Adipocyte (in vitro differentiated cells): ENCODE results near the gene KRTAP10-8.

Experiments
- DNase-seq: peaks from one replicate; pipeline ENCODE4 v3.0.0-alpha.2; 2015; ENCODE audit warnings: low read depth
- H3K27me3 ChIP-seq: replicated peaks from 2 replicates; pipeline ENCODE4 v1.7.0; 2013; ENCODE audit warnings: mild to moderate bottlenecking, low read length, moderate library complexity; ENCODE audit not compliant: control insufficient read depth, insufficient read depth
- H3K36me3 ChIP-seq: 2 replicates; pipeline ENCODE4 v1.7.0; 2013; ENCODE audit warnings: low read length, mild to moderate bottlenecking, moderate library complexity; ENCODE audit not compliant: control insufficient read depth, insufficient read depth, severe bottlenecking
- H3K4me1 ChIP-seq: 2 replicates; pipeline ENCODE4 v1.7.0; 2013; ENCODE audit warnings: mild to moderate bottlenecking, low read length, moderate library complexity; ENCODE audit not compliant: control insufficient read depth, insufficient read depth
- H3K4me3 ChIP-seq: 2 replicates; pipeline ENCODE4 v1.7.0; 2013; ENCODE audit warnings: mild to moderate bottlenecking, low read length, moderate library complexity
- H3K9ac ChIP-seq: 2 replicates; pipeline ENCODE4 v1.7.0; 2013; ENCODE audit warnings: mild to moderate bottlenecking, low read length, moderate library complexity
- H3K9me3 ChIP-seq: 2 replicates; pipeline ENCODE4 v1.7.0; 2013; ENCODE audit warnings: mild to moderate bottlenecking, low read length, moderate library complexity; ENCODE audit not compliant: control insufficient read depth

Gene KRTAP10-8, protein sequence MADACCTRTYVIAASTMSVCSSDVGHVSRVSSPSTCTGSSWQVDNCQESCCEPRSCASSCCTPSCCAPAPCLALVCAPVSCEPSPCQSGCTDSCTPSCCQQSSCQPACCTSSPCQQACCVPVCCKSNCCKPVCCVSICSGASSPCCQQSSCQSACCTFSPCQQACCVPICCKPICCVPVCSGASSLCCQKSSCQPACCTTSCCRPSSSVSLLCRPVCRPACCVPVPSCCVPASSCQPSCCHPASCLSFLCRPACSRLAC

DNA sequence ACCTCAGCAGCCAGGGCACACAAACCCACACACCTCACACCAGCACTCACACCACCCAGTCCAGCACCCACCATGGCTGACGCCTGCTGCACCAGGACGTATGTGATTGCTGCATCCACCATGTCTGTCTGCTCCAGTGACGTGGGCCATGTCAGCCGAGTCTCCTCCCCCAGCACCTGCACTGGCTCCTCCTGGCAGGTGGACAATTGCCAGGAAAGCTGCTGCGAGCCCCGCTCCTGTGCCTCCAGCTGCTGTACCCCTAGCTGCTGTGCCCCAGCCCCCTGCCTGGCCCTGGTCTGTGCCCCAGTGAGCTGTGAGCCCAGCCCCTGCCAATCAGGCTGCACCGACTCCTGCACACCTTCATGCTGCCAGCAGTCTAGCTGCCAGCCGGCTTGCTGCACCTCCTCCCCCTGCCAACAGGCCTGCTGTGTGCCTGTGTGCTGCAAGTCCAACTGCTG lies at the start of gene KRTAP10-8:
KRTAP10-8 (plus strand) TSS at position 51 of the 458 bp plus-strand sequence; CDS start at position 73, 22 bp downstream.
- DNase-seq = no peak
- Histone ChIP-seq H3K9me3 (peaks cover 20% of the 10 kb centered on the region), H3K27me3 (no peaks in the 10 kb centered on the region)

DNA sequence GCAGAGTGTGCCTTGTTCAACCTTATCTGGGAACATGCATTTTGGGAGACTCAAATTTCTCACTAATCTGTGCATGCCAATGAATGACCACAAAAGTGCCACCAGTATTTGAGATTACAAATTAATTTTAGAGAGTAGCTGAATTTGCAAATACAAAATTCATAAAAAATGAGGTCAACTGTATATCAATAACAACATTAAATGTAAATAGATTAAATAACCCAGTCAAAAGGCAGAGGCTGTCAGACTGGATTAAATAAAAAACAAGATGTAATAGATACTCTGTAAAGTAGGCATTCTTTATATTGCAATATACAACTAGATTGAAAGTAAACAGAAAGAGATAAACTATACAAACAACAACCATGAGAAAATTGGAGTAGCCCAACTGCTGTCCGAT lies 47.8 kb upstream of the KRTAP10-8 start:
- H3K36me3 ChIP-seq = no peaks in the 10 kb centered on the region
- H3K27me3 ChIP-seq = peaks cover 4% of the 10 kb centered on the region
- DNase-seq = no peak
- H3K9me3 ChIP-seq = peaks cover 20% of the 10 kb centered on the region
- no peaks in the 10 kb centered on the region for H3K4me1 ChIP-seq
- no peak overlapping the region for H3K9ac ChIP-seq
- no peak overlapping the region for H3K4me3 ChIP-seq

More for the DNA sequence above, at the start of gene KRTAP10-8:
- Histone ChIP-seq H3K4me1 (no peaks in the 10 kb centered on the region), H3K36me3 (no peaks in the 10 kb centered on the region), H3K4me3 (no peak within 1 kb of the TSS), H3K9ac (no peak within 1 kb of the TSS)

DNA sequence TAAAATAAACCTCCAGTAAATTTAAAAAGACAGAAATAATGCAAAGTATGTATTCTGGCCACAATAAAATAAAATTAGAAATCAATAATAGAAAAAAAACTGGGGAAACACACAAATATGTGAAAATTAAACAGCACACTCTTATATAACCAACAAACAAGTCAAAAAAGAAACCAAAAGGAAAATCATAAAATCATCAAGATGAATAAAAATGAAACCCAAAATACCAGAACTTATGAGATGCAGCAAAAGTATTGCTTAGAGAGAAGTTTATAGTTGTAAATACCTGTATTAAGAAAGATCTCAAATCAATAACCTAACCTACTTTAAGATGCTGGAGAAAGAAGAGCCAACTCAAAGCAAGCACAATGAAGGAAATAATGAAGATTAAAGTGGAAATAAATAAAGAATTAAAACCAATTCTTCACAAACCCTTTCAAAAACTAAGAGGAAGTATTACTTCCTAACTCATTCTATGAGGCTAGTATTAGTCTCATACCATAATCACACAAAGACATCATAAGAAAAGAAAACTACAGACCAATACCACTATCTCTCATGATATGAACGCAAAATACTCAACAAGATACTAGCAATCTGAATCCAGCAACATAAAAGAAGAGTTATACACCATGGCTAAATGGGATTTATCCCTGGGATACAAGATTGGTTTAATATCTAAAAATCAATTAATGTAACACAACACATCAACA lies 46.8 kb upstream of the KRTAP10-8 start:
- H3K4me3 ChIP-seq = no peak overlapping the region
- H3K9me3 ChIP-seq = peaks cover 20% of the 10 kb centered on the region
- DNase-seq = no peak

DNA sequence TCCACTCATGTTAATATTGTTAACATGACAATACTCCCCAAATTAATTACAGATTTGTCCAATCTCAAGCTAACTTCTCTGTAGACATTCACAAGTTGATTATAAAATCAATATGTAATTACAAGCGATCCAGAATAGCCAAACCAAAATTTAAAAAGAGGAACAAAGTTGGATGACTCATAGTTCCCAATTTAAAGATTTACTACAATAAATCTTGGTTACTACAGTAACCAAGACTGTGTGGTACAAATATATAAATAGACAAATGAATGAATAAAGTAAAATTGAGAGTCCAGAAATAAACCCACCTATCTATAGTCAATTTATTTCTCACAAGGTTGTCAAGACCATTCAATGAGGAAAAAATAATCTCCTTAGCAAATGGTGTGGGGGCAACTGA lies 45.5 kb upstream of the KRTAP10-8 start:
- Histone ChIP-seq H3K9ac (no peak overlapping the region), H3K4me3 (no peak overlapping the region), H3K4me1 (no peaks in the 10 kb centered on the region), H3K27me3 (peaks cover 7% of the 10 kb centered on the region), H3K36me3 (no peaks in the 10 kb centered on the region), H3K9me3 (peaks cover 24% of the 10 kb centered on the region)
- DNase-seq = no peak

More for the DNA sequence above, 46.8 kb upstream of the KRTAP10-8 start:
- H3K9ac ChIP-seq = no peak overlapping the region
- H3K27me3 ChIP-seq = peaks cover 4% of the 10 kb centered on the region
- no peaks in the 10 kb centered on the region for H3K4me1 ChIP-seq
- H3K36me3 ChIP-seq = no peaks in the 10 kb centered on the region

DNA sequence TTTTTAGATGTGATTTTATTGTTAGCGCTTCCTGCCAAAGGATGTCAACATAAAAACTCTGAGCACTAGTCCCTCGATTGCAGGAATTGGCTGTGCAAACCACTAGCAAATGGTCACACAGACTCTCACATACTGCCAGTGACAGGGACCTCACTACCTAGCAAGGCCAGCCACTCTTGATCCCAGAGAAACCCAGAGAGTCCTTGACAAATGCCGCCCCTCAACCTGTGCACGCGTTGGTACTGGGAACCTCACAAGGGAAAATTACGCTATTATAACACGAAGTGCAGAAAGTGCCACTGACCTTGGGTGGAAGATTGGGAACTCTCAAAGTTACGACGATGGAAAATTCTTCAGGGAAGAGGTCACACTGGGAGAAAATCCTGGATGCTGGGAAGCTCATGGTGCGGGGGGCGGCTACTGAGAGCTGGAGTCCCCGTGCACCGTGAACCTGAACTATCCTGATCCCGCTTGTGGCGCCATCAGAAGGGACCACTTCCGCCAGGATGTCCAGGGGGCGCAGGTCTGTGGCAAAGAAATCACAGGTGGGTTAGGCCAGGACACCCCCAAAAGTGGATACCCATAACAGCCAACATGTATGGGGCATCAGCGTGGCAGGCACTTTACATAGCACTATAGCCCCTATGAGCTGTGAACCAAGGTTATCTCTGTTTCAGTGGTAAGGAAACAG lies 44.3 kb upstream of the KRTAP10-8 start:
- DNase-seq = no peak
- Histone ChIP-seq H3K4me1 (no peaks in the 10 kb centered on the region), H3K9me3 (peaks cover 28% of the 10 kb centered on the region), H3K4me3 (no peak overlapping the region), H3K27me3 (peaks cover 7% of the 10 kb centered on the region), H3K9ac (no peak overlapping the region), H3K36me3 (no peaks in the 10 kb centered on the region)

DNA sequence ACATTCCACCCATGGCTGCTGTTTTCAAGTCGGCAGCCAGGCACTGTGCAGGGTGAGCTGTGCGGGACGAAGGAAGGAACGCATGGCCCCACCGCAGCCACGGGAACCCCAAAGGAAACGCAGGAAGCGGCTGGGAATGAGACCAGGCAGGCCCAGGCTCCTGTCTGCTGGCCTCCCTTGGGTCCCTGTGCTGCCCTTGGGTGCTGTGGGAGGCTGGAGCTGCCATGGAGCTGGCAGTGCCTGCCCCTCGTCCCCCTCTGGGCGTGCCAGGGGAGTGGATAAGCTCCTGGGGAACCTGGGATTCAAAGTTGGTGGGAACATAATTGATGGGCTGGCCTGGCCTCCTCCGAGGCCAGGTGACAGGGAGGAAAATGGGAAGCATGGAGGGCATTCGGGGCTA lies 43.6 kb upstream of the KRTAP10-8 start:
- DNase-seq = no peak
- Histone ChIP-seq H3K4me3 (no peak overlapping the region), H3K36me3 (no peaks in the 10 kb centered on the region), H3K9ac (no peak overlapping the region), H3K9me3 (peaks cover 22% of the 10 kb centered on the region), H3K4me1 (no peaks in the 10 kb centered on the region), H3K27me3 (peaks cover 7% of the 10 kb centered on the region)

DNA sequence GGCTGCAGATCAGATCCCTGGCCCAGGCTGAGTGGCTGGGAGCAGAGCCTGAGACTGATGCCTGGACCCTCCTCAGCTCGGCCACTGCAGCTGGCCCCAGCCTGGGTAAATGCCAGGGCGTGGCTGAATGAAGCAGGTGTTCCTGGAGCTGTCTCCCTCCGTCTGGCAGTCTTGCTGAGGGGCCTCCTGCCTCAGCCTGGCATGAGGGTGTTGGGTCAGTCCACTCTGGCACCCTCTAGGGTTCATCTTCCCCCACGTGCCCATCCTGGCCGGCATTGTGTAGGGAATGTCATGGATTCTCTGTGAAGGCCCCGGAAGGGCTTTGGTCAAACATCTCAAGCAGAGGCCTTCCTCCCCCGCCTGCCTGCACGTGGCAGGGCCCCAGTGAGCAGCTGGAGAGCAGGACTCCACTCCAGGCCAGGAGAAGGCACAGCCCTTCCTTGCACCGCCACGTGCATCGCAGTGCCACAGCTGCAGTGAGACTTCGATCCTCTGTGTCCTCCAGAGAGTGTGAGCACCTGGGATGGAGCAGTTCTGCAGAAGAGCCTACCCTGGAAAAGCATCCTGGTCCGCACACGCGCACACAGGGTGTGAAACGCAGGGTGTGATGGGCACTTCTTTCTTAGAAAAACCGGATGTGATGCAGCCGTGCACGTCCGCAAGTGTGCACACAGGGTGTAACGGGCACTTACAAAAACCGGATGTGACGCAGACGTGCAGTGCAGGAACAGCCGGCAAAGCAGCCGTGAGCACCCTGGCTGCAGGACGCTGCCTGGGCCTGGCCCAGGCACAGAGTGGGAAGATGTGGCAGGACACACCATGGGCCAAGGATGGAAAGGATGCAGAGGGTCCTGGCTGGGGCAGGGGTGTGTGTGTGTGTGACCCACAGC lies 43.0 kb upstream of the KRTAP10-8 start:
- DNase-seq = no peak
- peaks cover 7% of the 10 kb centered on the region for H3K27me3 ChIP-seq
- no peaks in the 10 kb centered on the region for H3K36me3 ChIP-seq
- H3K9me3 ChIP-seq = peaks cover 16% of the 10 kb centered on the region
- no peak overlapping the region for H3K9ac ChIP-seq
- H3K4me1 ChIP-seq = no peaks in the 10 kb centered on the region
- no peak overlapping the region for H3K4me3 ChIP-seq

DNA sequence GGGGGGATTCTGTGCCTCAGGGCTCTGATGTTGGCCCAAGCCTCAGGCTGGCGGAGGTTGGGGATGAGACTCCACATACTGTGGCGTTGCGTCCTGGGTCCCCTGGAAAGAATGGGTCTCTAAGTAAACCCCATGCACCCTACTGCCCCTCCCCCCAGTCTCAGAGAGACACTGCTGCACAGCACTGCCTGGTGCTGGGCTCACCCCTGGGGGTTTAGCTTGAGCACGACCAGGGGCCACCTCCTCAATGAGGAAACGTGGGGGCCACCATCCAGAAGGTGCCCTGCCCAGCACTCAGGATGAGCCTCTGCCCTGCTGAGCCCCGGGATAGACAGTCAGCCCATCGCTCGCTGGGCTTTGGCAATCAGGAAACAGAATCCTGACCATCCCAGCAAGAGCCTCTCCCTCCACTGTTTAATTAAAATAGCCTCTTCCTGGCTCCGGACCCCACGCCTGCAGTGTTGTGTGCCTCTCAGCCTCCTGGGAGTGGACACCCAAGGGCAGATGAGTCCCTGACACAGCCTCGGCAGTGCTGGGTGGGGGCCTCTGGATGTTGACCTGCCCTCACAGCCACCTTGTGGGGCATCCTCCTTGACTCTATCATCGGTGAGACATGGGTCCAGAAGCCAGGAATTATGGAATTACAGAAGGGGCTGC lies 41.9 kb upstream of the KRTAP10-8 start:
- Histone ChIP-seq H3K9ac (no peak overlapping the region), H3K27me3 (peaks cover 7% of the 10 kb centered on the region), H3K4me3 (no peak overlapping the region)

DNA sequence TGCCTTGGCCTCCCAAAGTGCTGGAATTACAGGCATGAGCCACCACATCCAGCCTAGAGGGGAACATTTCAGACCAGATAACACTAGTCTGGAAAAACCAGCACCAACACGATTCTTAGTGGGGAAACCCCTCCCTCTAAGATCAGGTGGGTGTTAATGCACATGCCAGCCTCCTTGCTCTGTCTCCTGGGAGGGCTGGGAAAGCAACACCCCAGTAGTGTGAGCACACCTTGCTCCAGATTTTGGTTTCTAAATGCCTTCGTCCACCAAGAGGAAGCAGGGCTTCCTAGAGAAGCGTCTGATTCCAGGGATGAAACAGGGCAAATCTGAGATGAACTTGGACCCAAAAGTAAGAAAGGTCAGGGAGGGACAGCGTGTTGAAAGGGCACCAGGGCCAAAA lies 40.6 kb upstream of the KRTAP10-8 start:
- Histone ChIP-seq H3K4me3 (no peak overlapping the region), H3K36me3 (no peaks in the 10 kb centered on the region), H3K27me3 (peaks cover 7% of the 10 kb centered on the region), H3K9me3 (peaks cover 15% of the 10 kb centered on the region), H3K9ac (no peak overlapping the region), H3K4me1 (no peaks in the 10 kb centered on the region)
- no peak for DNase-seq

More for the DNA sequence above, 41.9 kb upstream of the KRTAP10-8 start:
- peaks cover 8% of the 10 kb centered on the region for H3K9me3 ChIP-seq
- no peak for DNase-seq
- H3K4me1 ChIP-seq = no peaks in the 10 kb centered on the region
- no peaks in the 10 kb centered on the region for H3K36me3 ChIP-seq
